Stimulated activated CD4-positive, alpha-beta T cell treated with anti-CD3 and anti-CD28 coated beads, Interleukin-2, amount 100 ng/mL, for 24 hours (primary cell): Measurements from ENCODE around the gene ITM2C.
A peak's percentile ranks its signal among the peaks of the same experiment; 100 is the strongest.

Source experiments
- DNase-seq, 2 donors: peaks; one replicate each; pipeline ENCODE4 v3.0.0-alpha.2; 2020

The ITM2C gene

GRCh38 chr2:230852113-230852512 is 12.6 kb upstream of the ITM2C start:
- no peak for DNase-seq

DNA sequence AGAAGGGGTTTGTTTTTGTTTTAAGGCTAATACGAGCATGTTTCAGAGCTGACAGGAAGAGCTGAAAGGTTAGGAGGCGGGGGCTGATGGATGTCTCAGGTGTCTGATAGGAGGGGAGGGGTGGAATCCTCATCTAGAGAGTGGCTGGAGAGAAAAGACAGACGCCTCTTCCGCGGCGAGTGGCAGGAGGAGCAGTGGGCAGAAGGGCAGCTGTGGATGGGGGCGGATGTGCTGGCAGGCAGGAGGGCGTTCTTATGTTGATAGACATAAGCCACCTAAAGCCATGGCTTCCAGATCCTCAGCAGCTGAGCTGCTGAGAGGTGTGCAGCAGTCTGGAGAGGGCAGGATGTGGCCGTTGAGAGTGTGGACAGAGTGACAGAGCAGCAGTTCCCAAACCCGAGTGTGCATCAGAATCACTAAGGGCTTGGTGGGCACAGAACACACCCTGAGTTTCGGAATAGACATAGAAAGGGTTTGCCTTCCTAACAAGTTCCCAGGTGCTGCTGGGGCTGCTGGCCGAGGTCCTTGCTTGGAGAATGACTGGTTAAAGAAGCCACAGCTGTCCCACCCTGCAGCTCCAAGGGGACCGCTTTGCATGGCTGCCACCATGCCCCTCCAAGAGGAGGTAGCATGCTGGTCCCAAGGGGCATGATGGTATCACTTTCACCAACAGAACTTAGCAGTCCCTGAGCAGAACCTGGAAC is 3.0 kb upstream of the ITM2C start:
- DNase-seq: no peak

DNA sequence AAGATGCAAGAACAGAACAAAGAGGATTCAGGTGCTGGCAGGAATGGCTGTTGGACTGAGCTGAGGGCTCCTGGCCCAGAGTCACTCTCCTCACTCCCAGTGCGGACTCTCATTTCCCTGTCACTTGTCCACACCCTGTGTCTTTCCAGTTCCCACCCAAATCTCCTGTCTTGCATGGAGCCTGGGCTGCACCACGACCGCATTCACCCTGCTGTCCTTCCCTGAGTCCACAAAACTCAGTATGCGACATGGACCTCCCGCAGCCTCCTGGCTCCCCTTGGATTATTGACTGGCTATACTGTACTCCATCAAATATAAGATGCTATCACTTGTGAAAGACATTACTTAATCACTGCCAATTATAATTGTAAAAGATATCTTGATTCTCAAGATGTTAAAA is 2.5 kb upstream of the ITM2C start:
- DNase-seq: no peak

- no peak for DNase-seq
Measured at GRCh38 chr2:230863031-230863430, 1.7 kb upstream of the ITM2C start.

GRCh38 chr2:230863442-230864121 is 1.2 kb upstream of the ITM2C start:
- DNase-seq: no peak

GRCh38 chr2:230864122-230864604 is 579 bp upstream of the ITM2C start:
- DNase-seq: no peak

DNA sequence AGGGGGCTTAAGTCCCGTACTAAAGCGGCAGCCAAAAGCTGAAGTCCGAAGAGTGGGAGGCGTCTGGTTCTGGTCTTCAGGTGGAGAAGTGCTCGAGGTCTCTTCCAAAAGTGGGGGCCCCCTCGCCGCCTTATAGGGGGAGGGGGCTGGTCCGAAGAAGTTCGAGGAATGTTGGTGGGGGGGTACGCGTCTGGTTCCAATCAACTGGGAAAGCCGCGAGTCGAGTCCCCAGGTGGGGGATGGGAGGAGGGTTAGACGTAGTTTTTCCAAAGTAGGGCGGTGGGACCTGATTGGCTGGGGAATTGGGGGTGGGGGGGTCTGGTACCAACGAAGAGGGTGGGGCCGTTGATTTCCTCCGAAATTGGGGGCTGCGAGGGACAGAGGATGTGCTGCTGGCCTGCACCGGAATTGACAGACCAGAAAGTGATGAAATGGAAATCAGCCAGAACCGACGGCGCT is 594 bp downstream of the ITM2C start:
- DNase-seq: no peak

DNA sequence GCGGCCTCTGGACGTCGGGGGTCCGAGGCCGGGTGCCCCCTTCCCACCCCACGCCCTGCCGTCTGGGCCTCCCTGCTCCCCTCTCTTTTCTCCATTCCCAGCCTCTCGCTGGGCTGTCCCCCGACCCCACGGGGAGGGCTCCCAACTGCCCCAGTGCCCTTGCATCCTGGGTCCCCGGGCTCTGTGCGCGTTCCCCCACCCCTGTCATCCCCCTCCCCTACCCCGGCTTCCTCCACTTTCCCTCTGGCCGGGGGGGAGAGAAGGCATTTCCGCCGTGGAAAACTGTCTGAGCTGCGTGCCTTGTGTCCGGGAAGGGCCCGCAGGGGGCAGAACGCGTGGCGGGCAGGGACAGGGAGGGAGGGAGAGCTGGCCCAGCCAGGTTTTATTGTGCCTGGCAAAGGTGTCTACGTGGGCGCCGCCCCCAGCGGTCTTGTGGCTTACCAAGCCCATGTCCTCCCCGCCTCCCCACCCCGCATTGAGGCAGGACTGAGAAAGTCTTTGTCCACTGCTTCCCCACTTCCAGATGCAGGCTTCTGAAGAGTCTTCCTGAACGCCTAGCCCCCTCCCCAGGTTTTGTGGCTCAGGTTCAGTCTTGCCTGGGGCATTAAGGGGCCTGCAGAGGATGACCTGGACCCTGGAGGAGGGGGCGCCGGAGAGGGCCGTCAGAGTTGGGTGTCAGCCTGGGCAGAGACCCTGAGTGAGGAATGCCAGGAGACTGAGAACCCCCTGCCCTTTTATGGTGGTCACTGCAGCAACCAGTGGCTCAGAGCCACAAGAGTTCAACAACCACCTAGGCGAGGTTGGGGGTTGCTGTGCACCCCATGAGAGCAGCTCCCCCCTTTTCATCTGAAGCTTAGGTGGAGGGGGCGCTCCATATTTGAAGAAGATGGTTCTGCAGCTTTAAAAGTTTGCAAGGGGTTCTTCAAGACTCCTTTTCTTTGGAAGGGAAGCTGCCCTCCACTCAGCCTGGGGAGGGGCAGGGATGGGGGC is 1.3 kb downstream of the ITM2C start:
- DNase-seq: no peak

- DNase-seq: peak; percentile 47 to 52
Measured at GRCh38 chr2:230866756-230867523, 2.2 kb downstream of the ITM2C start.

- no peak for DNase-seq
Measured at GRCh38 chr2:230868161-230868946, 3.6 kb downstream of the ITM2C start.

- DNase-seq: no peak
Measured at GRCh38 chr2:230868947-230869913, 4.5 kb downstream of the ITM2C start.

DNA sequence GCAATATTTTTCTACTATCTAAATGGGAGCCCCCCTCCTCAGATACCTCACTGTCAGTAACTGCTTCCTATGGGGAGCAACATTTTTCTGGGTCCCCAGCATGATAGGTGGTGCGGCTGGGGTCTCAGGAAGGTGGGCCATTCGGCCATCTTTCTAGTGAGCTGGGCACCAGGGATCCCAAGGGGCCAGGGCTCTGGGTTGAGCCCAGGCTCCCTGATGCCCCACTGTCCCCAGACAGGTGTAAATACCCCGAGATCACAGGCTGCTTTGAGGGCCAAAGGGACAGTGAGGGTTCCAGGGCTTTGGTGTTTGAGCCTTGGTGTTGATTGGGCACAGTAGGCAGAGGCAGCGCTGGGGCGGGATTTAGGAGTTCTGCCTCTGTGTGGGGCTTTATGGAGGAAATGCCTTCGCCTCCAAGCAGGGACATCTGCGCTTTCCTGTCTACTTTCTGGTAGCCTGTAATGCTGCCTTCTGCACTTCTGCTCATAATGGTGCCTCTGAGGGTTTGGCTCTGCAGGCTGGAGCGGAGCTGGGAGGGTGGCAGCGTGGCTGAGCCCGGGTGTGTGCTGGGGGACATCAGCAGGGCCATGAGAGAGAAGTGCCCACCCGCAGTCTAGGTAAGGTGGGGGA is 5.3 kb downstream of the ITM2C start:
- no peak for DNase-seq

- DNase-seq: no peak
Measured at GRCh38 chr2:230870544-230871360, 6.0 kb downstream of the ITM2C start.

GRCh38 chr2:230871361-230872150 is 6.8 kb downstream of the ITM2C start:
- no peak for DNase-seq

DNA sequence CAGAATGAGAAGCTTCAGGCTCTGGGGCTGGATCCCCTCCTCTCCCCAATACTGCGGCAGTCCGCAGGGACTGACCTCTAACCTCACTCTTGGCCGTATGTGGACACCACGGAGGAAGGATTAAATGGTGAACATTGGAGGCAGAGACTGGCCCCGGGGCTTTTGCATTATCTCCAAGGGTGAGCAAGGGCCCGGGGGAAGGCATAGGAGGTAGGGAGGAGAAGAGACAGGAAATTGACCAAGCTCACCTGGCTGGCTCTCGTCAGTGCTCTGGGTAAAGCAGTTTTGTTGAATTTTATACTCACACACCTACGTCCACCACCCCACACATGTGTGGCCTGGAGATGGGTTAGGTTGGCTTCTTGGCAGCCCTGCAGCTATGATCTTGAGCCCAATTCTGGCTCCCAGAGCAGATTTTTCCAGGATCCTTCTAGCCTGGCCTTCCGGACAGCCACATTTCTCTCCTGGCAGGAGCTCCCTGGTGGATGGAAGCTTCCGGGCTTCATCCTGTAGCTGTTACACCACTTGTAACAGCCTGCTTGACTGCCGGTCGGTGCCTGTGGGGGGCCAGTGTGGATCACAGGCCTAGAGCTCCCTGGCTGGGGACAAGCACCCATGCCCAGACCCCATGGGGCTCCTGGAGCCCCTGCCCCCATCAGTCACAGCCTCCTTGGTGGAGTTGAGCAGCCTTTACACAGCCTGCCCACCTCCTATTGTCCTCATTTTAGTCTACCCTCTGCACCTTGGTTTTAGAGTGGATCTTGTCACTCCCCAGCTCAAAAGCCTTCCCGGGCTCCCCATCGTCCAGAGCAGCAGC is 7.6 kb downstream of the ITM2C start:
- no peak for DNase-seq

DNA sequence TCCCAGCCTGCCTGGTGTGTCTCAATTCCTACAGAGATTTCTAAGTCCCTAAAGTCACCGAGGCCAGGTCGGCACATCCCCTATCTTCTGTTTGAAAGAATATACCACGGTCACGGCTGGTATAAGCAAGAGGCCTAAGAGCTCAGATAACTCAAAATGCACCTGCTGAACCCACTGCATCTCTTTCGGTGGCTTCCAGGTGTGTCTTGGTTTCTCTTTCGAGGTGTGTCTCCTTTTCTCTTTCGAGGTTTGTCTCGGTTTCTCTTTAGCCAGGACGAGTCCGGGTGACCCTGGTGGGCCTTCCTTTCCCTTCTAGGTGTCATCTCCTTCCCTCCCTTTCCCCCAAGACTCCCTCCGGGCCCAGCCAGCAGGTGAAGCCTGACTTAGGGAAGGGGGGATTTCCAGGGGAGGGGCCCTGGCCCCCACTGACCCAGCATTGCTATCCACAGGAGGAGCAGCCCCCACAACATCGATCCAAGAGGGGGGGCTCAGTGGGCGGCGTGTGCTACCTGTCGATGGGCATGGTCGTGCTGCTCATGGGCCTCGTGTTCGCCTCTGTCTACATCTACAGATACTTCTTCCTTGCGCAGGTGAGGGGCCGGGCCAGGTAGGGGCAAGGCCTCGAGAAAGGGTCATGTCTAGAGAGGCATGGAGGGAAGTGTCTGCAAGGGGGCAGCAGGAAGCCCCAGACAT is 8.4 kb downstream of the ITM2C start:
- no peak for DNase-seq
